Retina (tissue), 1 donor: Measurements from ENCODE around the gene USP17L30.
"Not testable (repeated sequence)": the region's sequence is repeated elsewhere in the genome, so short reads cannot be mapped to it uniquely, and the experiment has no call there.

Experiments
- DNase-seq: peaks from one replicate; pipeline ENCODE4 v3.0.0-alpha.2; 2016

USP17L30 gene, protein sequence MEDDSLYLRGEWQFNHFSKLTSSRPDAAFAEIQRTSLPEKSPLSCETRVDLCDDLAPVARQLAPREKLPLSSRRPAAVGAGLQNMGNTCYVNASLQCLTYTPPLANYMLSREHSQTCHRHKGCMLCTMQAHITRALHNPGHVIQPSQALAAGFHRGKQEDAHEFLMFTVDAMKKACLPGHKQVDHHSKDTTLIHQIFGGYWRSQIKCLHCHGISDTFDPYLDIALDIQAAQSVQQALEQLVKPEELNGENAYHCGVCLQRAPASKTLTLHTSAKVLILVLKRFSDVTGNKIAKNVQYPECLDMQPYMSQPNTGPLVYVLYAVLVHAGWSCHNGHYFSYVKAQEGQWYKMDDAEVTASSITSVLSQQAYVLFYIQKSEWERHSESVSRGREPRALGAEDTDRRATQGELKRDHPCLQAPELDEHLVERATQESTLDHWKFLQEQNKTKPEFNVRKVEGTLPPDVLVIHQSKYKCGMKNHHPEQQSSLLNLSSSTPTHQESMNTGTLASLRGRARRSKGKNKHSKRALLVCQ

DNA sequence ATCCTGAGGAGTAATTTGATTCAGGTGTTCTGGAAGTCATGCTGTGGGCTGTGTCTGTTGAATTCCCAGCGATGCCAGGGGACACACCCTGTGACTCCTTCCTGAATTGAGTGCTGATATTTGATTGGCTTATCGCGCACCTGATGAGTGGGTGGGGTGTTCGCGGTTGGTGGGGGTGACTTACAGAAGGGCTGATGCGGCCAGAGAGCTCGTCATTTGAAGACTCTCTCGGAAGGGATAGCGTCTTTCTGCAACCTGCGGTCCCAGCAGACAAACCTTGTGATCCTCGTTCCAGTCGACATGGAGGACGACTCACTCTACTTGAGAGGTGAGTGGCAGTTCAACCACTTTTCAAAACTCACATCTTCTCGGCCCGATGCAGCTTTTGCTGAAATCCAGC, at the start of gene USP17L30:
USP17L30 (plus strand) TSS at position 301 of the 400 bp plus-strand sequence; CDS start at position 301, 0 bp downstream.
- not testable (repeated sequence) for DNase-seq

DNA sequence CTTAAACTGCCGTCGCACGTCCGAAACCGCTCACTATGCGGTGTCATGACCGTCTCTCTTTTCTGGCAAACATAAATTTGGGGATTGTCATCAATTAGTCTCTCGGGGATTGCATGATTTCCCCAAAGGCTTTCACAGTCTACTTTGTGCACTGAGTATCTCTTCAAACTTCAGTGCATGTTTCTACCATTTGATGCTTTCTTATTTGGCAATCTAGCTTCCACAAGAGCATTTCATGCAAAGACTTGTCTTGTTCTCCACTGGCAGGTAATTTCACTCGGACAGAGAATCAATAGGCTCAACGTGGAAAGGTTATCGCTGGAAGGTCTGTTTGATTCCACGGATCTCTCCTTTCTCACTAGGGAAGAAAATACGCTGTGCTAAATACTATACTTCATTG, 38.7 kb upstream of the USP17L30 start:
- not testable (repeated sequence) for DNase-seq

DNA sequence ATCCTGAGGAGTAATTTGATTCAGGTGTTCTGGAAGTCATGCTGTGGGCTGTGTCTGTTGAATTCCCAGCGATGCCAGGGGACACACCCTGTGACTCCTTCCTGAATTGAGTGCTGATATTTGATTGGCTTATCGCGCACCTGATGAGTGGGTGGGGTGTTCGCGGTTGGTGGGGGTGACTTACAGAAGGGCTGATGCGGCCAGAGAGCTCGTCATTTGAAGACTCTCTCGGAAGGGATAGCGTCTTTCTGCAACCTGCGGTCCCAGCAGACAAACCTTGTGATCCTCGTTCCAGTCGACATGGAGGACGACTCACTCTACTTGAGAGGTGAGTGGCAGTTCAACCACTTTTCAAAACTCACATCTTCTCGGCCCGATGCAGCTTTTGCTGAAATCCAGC, 38.1 kb upstream of the USP17L30 start, which contains the start of gene USP17L24:
USP17L24 (plus strand) TSS at position 301 of the 400 bp plus-strand sequence; CDS start at position 301, 0 bp downstream.
- DNase-seq, result not testable (repeated sequence)

DNA sequence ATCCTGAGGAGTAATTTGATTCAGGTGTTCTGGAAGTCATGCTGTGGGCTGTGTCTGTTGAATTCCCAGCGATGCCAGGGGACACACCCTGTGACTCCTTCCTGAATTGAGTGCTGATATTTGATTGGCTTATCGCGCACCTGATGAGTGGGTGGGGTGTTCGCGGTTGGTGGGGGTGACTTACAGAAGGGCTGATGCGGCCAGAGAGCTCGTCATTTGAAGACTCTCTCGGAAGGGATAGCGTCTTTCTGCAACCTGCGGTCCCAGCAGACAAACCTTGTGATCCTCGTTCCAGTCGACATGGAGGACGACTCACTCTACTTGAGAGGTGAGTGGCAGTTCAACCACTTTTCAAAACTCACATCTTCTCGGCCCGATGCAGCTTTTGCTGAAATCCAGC, 33.3 kb upstream of the USP17L30 start, which contains the start of gene USP17L25:
USP17L25 (plus strand) TSS at position 301 of the 400 bp plus-strand sequence; CDS start at position 301, 0 bp downstream.
- not testable (repeated sequence) for DNase-seq

DNA sequence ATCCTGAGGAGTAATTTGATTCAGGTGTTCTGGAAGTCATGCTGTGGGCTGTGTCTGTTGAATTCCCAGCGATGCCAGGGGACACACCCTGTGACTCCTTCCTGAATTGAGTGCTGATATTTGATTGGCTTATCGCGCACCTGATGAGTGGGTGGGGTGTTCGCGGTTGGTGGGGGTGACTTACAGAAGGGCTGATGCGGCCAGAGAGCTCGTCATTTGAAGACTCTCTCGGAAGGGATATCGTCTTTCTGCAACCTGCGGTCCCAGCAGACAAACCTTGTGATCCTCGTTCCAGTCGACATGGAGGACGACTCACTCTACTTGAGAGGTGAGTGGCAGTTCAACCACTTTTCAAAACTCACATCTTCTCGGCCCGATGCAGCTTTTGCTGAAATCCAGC, 28.6 kb upstream of the USP17L30 start, which contains the start of gene USP17L26:
USP17L26 (plus strand) TSS at position 301 of the 400 bp plus-strand sequence; CDS start at position 301, 0 bp downstream.
- DNase-seq, result not testable (repeated sequence)

DNA sequence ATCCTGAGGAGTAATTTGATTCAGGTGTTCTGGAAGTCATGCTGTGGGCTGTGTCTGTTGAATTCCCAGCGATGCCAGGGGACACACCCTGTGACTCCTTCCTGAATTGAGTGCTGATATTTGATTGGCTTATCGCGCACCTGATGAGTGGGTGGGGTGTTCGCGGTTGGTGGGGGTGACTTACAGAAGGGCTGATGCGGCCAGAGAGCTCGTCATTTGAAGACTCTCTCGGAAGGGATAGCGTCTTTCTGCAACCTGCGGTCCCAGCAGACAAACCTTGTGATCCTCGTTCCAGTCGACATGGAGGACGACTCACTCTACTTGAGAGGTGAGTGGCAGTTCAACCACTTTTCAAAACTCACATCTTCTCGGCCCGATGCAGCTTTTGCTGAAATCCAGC, 23.8 kb upstream of the USP17L30 start, which contains the start of gene USP17L5:
USP17L5 (plus strand) TSS at position 301 of the 400 bp plus-strand sequence; CDS start at position 301, 0 bp downstream.
- DNase-seq, result not testable (repeated sequence)

DNA sequence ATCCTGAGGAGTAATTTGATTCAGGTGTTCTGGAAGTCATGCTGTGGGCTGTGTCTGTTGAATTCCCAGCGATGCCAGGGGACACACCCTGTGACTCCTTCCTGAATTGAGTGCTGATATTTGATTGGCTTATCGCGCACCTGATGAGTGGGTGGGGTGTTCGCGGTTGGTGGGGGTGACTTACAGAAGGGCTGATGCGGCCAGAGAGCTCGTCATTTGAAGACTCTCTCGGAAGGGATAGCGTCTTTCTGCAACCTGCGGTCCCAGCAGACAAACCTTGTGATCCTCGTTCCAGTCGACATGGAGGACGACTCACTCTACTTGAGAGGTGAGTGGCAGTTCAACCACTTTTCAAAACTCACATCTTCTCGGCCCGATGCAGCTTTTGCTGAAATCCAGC, 19.1 kb upstream of the USP17L30 start, which contains the start of gene USP17L27:
USP17L27 (plus strand) TSS at position 301 of the 400 bp plus-strand sequence; CDS start at position 301, 0 bp downstream.
- not testable (repeated sequence) for DNase-seq

DNA sequence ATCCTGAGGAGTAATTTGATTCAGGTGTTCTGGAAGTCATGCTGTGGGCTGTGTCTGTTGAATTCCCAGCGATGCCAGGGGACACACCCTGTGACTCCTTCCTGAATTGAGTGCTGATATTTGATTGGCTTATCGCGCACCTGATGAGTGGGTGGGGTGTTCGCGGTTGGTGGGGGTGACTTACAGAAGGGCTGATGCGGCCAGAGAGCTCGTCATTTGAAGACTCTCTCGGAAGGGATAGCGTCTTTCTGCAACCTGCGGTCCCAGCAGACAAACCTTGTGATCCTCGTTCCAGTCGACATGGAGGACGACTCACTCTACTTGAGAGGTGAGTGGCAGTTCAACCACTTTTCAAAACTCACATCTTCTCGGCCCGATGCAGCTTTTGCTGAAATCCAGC, 14.3 kb upstream of the USP17L30 start, which contains the start of gene USP17L28:
USP17L28 (plus strand) TSS at position 301 of the 400 bp plus-strand sequence; CDS start at position 301, 0 bp downstream.
- DNase-seq, result not testable (repeated sequence)

DNA sequence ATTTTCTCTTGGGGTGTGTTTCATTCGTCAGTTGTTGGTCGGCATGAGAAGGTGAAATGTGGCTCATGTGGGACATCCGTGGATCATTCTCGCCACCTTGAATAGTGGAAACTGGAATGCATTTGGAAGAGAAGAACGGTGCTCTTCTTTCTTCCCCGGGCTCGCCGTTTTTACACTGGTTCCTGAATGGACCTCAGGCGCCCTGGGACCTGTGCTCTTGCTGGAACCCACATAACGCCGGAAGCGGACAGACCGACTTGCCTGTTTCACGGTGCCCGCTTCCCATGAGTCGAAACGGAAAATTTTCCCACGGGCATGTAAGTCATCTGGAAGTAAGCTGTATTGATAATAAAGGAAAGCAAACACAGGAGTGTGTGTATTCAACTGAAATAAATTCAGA, 12.1 kb upstream of the USP17L30 start:
- not testable (repeated sequence) for DNase-seq

DNA sequence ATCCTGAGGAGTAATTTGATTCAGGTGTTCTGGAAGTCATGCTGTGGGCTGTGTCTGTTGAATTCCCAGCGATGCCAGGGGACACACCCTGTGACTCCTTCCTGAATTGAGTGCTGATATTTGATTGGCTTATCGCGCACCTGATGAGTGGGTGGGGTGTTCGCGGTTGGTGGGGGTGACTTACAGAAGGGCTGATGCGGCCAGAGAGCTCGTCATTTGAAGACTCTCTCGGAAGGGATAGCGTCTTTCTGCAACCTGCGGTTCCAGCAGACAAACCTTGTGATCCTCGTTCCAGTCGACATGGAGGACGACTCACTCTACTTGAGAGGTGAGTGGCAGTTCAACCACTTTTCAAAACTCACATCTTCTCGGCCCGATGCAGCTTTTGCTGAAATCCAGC, 9.6 kb upstream of the USP17L30 start, which contains the start of gene USP17L29:
USP17L29 (plus strand) TSS at position 301 of the 400 bp plus-strand sequence; CDS start at position 301, 0 bp downstream.
- not testable (repeated sequence) for DNase-seq

DNA sequence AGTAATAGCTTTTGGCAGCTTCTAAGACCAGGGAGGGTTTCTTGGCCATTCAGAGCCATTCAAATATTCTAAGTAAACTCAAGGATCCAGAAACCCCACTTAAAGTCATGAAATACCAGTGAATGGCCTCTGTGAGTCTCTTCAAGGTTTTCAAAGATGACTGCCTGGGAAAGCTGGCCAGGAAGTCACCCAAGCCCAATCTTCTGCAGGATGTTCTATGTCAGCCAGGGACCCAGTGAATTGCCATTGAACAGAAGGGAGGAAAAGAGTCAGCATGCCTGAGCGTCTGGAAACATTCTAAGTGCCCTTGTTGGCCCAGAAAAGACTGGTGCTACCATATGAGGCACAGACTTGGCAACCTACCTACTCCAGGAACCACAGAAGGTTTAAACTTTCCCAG, 17.0 kb downstream of the USP17L30 start:
- DNase-seq, result not testable (repeated sequence)

DNA sequence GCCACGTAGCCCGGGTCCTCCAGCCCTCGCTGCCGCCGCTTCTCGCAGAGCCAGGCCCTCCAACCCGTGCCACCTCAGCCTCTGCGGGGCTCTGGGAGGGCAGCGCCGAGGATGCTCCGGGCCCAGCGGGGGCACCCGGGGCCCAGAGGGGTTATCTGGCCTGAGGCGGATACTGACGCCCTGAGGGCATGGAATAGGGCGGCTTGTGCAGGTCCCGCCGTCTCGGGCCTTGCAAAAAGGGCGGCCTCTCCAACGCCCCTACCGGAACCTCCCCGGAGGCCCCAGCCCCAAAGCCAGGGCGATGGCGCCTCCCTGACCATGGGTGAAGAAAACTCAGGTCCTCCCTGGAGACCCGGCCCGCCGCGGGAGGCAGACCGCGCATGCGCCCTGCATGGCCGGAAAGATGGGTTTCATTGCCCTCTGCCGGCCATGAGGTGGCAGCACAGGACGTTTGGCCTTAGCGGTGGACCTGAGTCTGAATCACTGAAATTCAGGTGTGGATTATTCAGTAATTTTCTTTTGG, 18.1 kb downstream of the USP17L30 start:
- DNase-seq, result peak; percentile 77

DNA sequence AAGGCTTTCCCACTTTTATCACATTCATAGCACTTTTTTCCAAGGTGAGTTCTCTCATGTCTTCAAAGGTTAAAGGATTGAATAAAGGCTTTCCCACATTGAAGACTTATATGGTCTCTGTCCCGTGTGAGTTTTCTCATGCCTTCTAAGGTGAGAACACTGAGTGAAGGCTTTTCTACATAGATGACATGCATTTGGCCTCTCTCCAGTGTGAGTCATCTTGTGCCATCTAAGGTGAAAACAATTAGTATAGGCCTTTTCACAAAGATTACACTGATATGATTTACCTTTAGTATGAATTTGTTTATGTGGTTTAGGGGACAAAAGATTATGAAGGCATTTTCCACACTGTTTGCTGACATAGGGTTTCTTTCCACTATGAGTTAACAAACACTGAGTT, 21.2 kb downstream of the USP17L30 start:
- DNase-seq, result no peak

DNA sequence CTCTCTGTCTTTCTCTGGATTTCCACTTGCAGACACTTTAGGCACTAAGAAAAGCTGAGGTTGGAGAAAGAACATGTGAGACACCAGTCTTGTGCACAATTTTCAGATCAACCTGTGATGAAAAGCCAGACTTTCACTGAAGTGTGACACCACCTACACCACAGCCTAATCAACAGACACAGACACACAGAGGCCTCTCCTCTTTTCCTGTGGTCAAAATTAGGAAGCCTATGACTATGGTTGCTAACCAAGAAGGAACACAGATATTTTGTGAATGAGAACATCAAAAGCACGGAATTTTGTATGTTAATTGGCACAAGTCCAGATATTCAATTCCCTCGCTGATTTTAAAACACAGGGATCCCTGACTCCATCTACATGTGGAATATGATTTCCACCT, 26.1 kb downstream of the USP17L30 start:
- not testable (repeated sequence) for DNase-seq

DNA sequence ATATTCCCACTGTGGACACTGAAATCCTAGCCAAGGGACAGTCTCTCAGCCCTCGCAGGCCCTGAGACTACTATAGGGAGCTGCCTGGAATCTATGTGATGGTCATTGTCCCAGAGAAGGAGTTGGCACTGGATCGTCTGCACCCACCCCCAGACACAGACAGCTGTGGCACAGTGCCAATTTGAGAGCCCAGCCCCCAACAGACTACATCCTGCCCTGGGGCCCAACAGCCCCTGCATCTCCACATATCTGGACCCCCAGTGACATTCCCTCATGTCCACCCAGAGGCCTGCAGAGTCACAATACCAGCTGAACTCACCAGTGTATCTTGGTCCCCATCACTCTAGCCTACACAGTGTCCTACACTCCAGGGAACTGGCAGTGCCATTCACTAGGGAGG, 42.8 kb downstream of the USP17L30 start:
- not testable (repeated sequence) for DNase-seq

DNA sequence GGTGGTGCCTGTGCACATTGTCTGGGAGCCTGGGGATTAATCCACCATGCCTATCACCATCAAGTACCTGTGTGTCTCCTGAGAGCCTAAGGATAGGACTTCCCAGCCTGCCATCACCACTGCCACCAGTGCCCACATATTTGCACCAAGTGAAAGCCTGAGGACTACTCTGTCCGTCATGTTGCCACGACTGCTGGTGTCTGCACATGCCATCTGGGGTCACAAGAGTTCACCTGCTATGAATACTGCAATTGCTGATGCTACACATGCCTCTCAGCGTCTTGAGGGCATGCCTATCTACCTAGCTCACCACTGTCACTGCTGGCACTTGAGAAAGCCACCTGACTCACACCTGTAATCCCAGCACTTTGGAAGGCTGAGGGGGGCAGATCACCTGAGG, 43.6 kb downstream of the USP17L30 start:
- DNase-seq, result not testable (repeated sequence)

DNA sequence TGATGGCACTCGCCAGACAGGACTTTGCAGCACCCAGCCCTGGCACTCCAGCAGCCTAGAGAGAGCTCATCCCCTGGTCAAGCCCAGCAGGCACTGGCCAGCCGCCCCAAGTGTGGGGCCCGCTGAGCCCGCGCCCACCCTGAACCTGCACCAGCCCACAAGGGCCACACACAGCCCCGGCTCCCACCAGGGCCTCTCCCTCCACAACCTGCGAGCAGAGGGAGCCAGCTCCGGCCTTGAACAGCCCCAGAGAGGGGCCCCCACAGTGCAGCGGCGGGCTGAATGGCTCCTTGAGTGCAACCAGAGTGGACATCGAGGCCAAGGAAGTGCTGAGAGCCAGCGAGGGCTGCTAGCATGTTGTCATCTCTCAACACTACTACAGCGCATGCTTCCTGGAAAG, 46.9 kb downstream of the USP17L30 start:
- no peak for DNase-seq
